GM23338 (cell line): ENCODE data around the gene TINAGL1. TPM values are rescaled to one million over a fixed set of nuclear protein-coding genes. Genes with fewer than 3 reads are reported as not detected.

Experiments
- ATAC-seq: fragments of 200-7000 bp; cut with Tn5 transposase; 3 replicates; pipeline ENCODE4 v1.9.1; 2020
- DNase-seq: peaks from one replicate; pipeline ENCODE4 v3.0.0-alpha.2; 2015; ENCODE audit warnings: low spot score
- H2AFZ ChIP-seq: fragments of 200-600 bp; sonication (generic); 2 replicates; pipeline ENCODE4 v1.8.0; 2016; ENCODE audit warnings: antibody characterized with exemption, mild to moderate bottlenecking, moderate library complexity
- H3F3A ChIP-seq: fragments of 200-600 bp; sonication (generic); replicated peaks from 2 replicates; pipeline ENCODE4 v1.8.0; 2017; ENCODE audit warnings: antibody characterized with exemption, mixed run types, low read depth
- H3K27ac ChIP-seq: fragments of 200-600 bp; sonication (generic); 2 replicates; pipeline ENCODE4 v1.6.1; 2016; ENCODE audit warnings: low read depth
- H3K27me3 ChIP-seq: fragments of 200-600 bp; sonication (generic); 2 replicates; pipeline ENCODE4 v1.8.0; 2016; ENCODE audit warnings: mild to moderate bottlenecking, mixed run types, moderate library complexity; ENCODE audit not compliant: insufficient read depth
- H3K36me3 ChIP-seq: fragments of 200-600 bp; sonication (generic); 2 replicates; pipeline ENCODE4 v1.8.0; 2016; ENCODE audit warnings: mild to moderate bottlenecking; ENCODE audit not compliant: insufficient read depth
- H3K4me1 ChIP-seq: fragments of 200-600 bp; sonication (generic); 2 replicates; pipeline ENCODE4 v1.8.0; 2016; ENCODE audit warnings: mild to moderate bottlenecking, moderate library complexity; ENCODE audit not compliant: insufficient read depth
- H3K4me2 ChIP-seq: fragments of 200-600 bp; sonication (generic); 2 replicates; pipeline ENCODE4 v1.7.1; 2017; ENCODE audit warnings: mixed run types
- H3K4me3 ChIP-seq: fragments of 200-600 bp; sonication (generic); 2 replicates; pipeline ENCODE4 v1.6.1; 2016; ENCODE audit warnings: mixed run types
- H3K79me2 ChIP-seq: fragments of 200-600 bp; sonication (generic); replicated peaks from 2 replicates; pipeline ENCODE4 v1.8.0; 2017; ENCODE audit warnings: mild to moderate bottlenecking; ENCODE audit not compliant: insufficient read depth
- H3K9me2 ChIP-seq: fragments of 200-600 bp; sonication (generic); 2 replicates; pipeline ENCODE4 v1.8.0; 2017; ENCODE audit not compliant: insufficient read depth
- H4K20me1 ChIP-seq: fragments of 200-600 bp; sonication (generic); replicated peaks from 2 replicates; pipeline ENCODE4 v1.8.0; 2017; ENCODE audit warnings: mild to moderate bottlenecking; ENCODE audit not compliant: insufficient read depth
- H3K27ac Mint-ChIP-seq: 2 replicates; pipeline ENCODE4 v1.8.0; 2020; ENCODE audit warnings: inconsistent platforms, mild to moderate bottlenecking, moderate library complexity, mixed read lengths
- H3K27me3 Mint-ChIP-seq: 3 replicates; pipeline ENCODE4 v1.8.0; 2022; ENCODE audit warnings: low read depth, mild to moderate bottlenecking, moderate library complexity, mixed read lengths, inconsistent platforms; ENCODE audit not compliant: insufficient read depth, poor library complexity
- H3K36me3 Mint-ChIP-seq: 3 replicates; pipeline ENCODE4 v1.8.0; 2021; ENCODE audit warnings: low read depth, mild to moderate bottlenecking, inconsistent platforms, moderate library complexity, mixed read lengths
- H3K4me1 Mint-ChIP-seq: 3 replicates; pipeline ENCODE4 v1.8.0; 2020; ENCODE audit warnings: mild to moderate bottlenecking, inconsistent platforms, mixed read lengths
- H3K4me3 Mint-ChIP-seq: 3 replicates; pipeline ENCODE4 v1.8.0; 2021; ENCODE audit warnings: moderate library complexity, mild to moderate bottlenecking, inconsistent platforms, mixed read lengths
- H3K9me3 Mint-ChIP-seq: 3 replicates; pipeline ENCODE4 v1.8.0; 2020; ENCODE audit warnings: moderate library complexity, mild to moderate bottlenecking, inconsistent platforms, mixed read lengths
- CREB1 ChIP-seq: fragments of 250-450 bp; sonication (Bioruptor Pico); IDR thresholded peaks from 2 replicates; pipeline ENCODE4 v1.5.0; 2020; ENCODE audit warnings: low read depth, mild to moderate bottlenecking, moderate library complexity
- CTCF ChIP-seq, 2 experiments: fragments of 200-600 bp in 1 of 2; sonication (generic) in 1 of 2; conservative IDR thresholded peaks; 2 replicates each; pipeline versions ENCODE4 v1.5.1 to v1.6.1; 2016 to 2017; ENCODE audit warnings: antibody characterized with exemption in 2 of 2, low read depth in 2 of 2, mild to moderate bottlenecking in 2 of 2, moderate library complexity in 1 of 2
- ETS1 ChIP-seq: IDR thresholded peaks from 2 replicates; pipeline ENCODE4 v1.6.1; 2016; ENCODE audit warnings: antibody characterized with exemption
- EZH2 ChIP-seq: fragments of 200-600 bp; sonication (generic); IDR thresholded peaks from one replicate; pipeline ENCODE4 v1.8.0; 2017; ENCODE audit warnings: antibody characterized with exemption, mild to moderate bottlenecking, low read depth; ENCODE audit not compliant: unreplicated experiment
- EZH2phosphoT487 ChIP-seq: fragments of 200-600 bp; sonication (generic); IDR thresholded peaks from one replicate; pipeline ENCODE4 v1.8.1; 2018; ENCODE audit warnings: antibody characterized with exemption; ENCODE audit not compliant: unreplicated experiment
- JUNB ChIP-seq: IDR thresholded peaks from one replicate; pipeline ENCODE4 v1.6.1; 2016; ENCODE audit warnings: antibody characterized with exemption; ENCODE audit not compliant: unreplicated experiment
- NANOG ChIP-seq: IDR thresholded peaks from 2 replicates; pipeline ENCODE4 v1.6.1; 2016; ENCODE audit warnings: antibody characterized with exemption, borderline replicate concordance
- POLR2AphosphoS5 ChIP-seq: IDR thresholded peaks from 2 replicates; pipeline ENCODE4 v1.6.1; 2016; ENCODE audit warnings: antibody characterized with exemption, low read depth
- STAT1 ChIP-seq: IDR thresholded peaks from one replicate; pipeline ENCODE4 v1.6.1; 2016; ENCODE audit warnings: antibody characterized with exemption; ENCODE audit not compliant: unreplicated experiment
- ZNF114 ChIP-seq: fragments of 250-450 bp; sonication (Bioruptor Pico); IDR thresholded peaks from 2 replicates; pipeline ENCODE4 v1.5.0; 2020; ENCODE audit warnings: mild to moderate bottlenecking, moderate library complexity
- ZNF331 ChIP-seq: fragments of 250-450 bp; sonication (Bioruptor Pico); IDR thresholded peaks from 2 replicates; pipeline ENCODE4 v1.5.0; 2020; ENCODE audit warnings: low read depth, mild to moderate bottlenecking, moderate library complexity
- ZNF462 ChIP-seq: fragments of 250-450 bp; sonication (Bioruptor Pico); IDR thresholded peaks from 2 replicates; pipeline ENCODE4 v1.5.0; 2020; ENCODE audit warnings: mild to moderate bottlenecking, moderate library complexity
- polyA plus RNA-seq: library from polyadenylated mRNA; unstranded; fragments of >200 nt; fragmentation: Nextera tagmentation; extraction: Ambion mirVana; gene quantifications from 2 replicates; pipeline ENCODE4 v1.2.1, GENCODE V29; 2016
- total RNA-seq: library from RNA; depleted of rRNA; stranded (reverse); fragments of >200 nt; shearing (Covaris generic); gene quantifications from 2 replicates; pipeline ENCODE4 v1.2.3, GENCODE V29; 2014
- TF ChIP-seq, protein P1 (sequence below): IDR thresholded peaks from one replicate; pipeline ENCODE4 v1.6.1; 2018; ENCODE audit warnings: antibody characterized with exemption; ENCODE audit not compliant: unreplicated experiment

TINAGL1 gene
- total and polyA plus RNA-seq, 2 experiments from 2014 or later, result 6.8 to 15.8 TPM

GRCh38 chr1:31580891-31581603 is 4.7 kb downstream of the TINAGL1 start:
- Histone ChIP-seq H3K4me3 (no peak overlapping the region), H3K36me3 (no peaks in the 10 kb centered on the region), H3K9me2 (no peaks in the 10 kb centered on the region), H3K27me3 (no peaks in the 10 kb centered on the region), H2AFZ (no peak overlapping the region), H3K4me1 (peaks cover 41% of the 10 kb centered on the region), H4K20me1 (no peaks in the 10 kb centered on the region; the same call in 1 of the 2 replicates), H3K4me2 (no peak overlapping the region; the same call in 1 of the 2 replicates), H3K79me2 (no peaks in the 10 kb centered on the region), H3F3A (peaks cover 5% of the 10 kb centered on the region), H3K27ac (0 out of 2 replicates have a peak overlapping the region, but pooled peaks have one; percentile 14)
- no peak for ATAC-seq
- Mint-ChIP-seq H3K9me3 (no peaks in the 10 kb centered on the region), H3K36me3 (no peaks in the 10 kb centered on the region), H3K4me3 (no peak overlapping the region), H3K27ac (no peak overlapping the region), H3K4me1 (peaks cover 37% of the 10 kb centered on the region), H3K27me3 (peaks cover 14% of the 10 kb centered on the region)
- TF ChIP-seq JUNB (no peak), CTCF (conservative IDR thresholded peaks at IDR 0.05; ENCODE audit: low read depth in 2 of 2) (no peak), ZNF331 (CRISPR knock-in tag) (no peak), POLR2AphosphoS5 (no peak), ETS1 (no peak), EZH2phosphoT487 (no peak), ZNF462 (no peak), ZNF114 (CRISPR knock-in tag) (no peak), NANOG (no peak), CREB1 (no peak), EZH2 (no peak), STAT1 (no peak)
- TF ChIP-seq, protein P1, sequence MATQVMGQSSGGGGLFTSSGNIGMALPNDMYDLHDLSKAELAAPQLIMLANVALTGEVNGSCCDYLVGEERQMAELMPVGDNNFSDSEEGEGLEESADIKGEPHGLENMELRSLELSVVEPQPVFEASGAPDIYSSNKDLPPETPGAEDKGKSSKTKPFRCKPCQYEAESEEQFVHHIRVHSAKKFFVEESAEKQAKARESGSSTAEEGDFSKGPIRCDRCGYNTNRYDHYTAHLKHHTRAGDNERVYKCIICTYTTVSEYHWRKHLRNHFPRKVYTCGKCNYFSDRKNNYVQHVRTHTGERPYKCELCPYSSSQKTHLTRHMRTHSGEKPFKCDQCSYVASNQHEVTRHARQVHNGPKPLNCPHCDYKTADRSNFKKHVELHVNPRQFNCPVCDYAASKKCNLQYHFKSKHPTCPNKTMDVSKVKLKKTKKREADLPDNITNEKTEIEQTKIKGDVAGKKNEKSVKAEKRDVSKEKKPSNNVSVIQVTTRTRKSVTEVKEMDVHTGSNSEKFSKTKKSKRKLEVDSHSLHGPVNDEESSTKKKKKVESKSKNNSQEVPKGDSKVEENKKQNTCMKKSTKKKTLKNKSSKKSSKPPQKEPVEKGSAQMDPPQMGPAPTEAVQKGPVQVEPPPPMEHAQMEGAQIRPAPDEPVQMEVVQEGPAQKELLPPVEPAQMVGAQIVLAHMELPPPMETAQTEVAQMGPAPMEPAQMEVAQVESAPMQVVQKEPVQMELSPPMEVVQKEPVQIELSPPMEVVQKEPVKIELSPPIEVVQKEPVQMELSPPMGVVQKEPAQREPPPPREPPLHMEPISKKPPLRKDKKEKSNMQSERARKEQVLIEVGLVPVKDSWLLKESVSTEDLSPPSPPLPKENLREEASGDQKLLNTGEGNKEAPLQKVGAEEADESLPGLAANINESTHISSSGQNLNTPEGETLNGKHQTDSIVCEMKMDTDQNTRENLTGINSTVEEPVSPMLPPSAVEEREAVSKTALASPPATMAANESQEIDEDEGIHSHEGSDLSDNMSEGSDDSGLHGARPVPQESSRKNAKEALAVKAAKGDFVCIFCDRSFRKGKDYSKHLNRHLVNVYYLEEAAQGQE, result no peak
- DNase-seq, result no peak
